HEK293 (cell line): Measurements from ENCODE around the gene LINS1.

Experiments used
- CTCF ChIA-PET: fragments of 350-600 bp; formaldehyde crosslinking; extraction: SDS; loops from one replicate; lab custom pipeline; 2021; ENCODE audit warnings: antibody characterized with exemption; lab: Yijun Ruan, JAX
- POLR2A ChIA-PET: fragments of 300-600 bp; formaldehyde crosslinking; extraction: SDS; loops from one replicate; lab custom pipeline; 2020; ENCODE audit warnings: antibody characterized with exemption, inconsistent platforms; lab: Yijun Ruan, JAX
- H3K27ac ChIP-seq: fragments of 200-500 bp; sonication (Bioruptor generic); 2 replicates; pipeline ENCODE4 v1.5.1; 2014; ENCODE audit warnings: low read depth, low read length, control low read depth, inconsistent platforms; ENCODE audit errors: extremely low read depth
- H3K36me3 ChIP-seq, 2 experiments: fragments of 200-500 bp in 1 of 2; sonication (Bioruptor generic) in 1 of 2; 1 replicate in 1 of 2; 2 replicates in 1 of 2; pipeline ENCODE4 v1.5.1; 2014 to 2017; ENCODE audit warnings: inconsistent platforms in 2 of 2, low read length in 2 of 2; ENCODE audit not compliant: control insufficient read depth in 2 of 2, insufficient read depth in 1 of 2
- H3K4me1 ChIP-seq: fragments of 200-500 bp; sonication (Bioruptor generic); 2 replicates; pipeline ENCODE4 v1.5.1; 2014; ENCODE audit warnings: mild to moderate bottlenecking, low read length, inconsistent platforms; ENCODE audit not compliant: control insufficient read depth, insufficient read depth
- H3K4me3 ChIP-seq: 2 replicates; pipeline ENCODE4 v1.5.1; 2011; ENCODE audit warnings: low read depth, mild to moderate bottlenecking, control low read depth, low read length, moderate library complexity
- H3K9me3 ChIP-seq: fragments of 200-500 bp; sonication (Bioruptor generic); 2 replicates; pipeline ENCODE4 v1.5.1; 2014; ENCODE audit warnings: low read depth, low read length, inconsistent platforms; ENCODE audit not compliant: control insufficient read depth, insufficient read depth
- BCL11B ChIP-seq: fragments of 450-650 bp; formaldehyde crosslinking; IDR thresholded peaks from 2 replicates; pipeline ENCODE4 v1.5.1; 2016; ENCODE audit warnings: low read depth, missing biosample characterization, missing genetic modification characterization
- GLIS1 ChIP-seq: fragments of 450-650 bp; formaldehyde crosslinking; IDR thresholded peaks from 2 replicates; pipeline ENCODE4 v1.5.1; 2016; ENCODE audit warnings: missing biosample characterization, missing genetic modification characterization
- SCRT2 ChIP-seq: fragments of 450-650 bp; formaldehyde crosslinking; IDR thresholded peaks from 2 replicates; pipeline ENCODE4 v1.5.1; 2016; ENCODE audit warnings: missing biosample characterization, missing genetic modification characterization
- ZFHX2 ChIP-seq: fragments of 450-650 bp; formaldehyde crosslinking; conservative IDR thresholded peaks from 2 replicates; pipeline ENCODE4 v1.5.1; 2016; ENCODE audit warnings: missing biosample characterization, missing genetic modification characterization
- ZNF10 ChIP-seq: fragments of 450-650 bp; formaldehyde crosslinking; IDR thresholded peaks from 2 replicates; pipeline ENCODE4 v1.5.1; 2017; ENCODE audit warnings: missing biosample characterization, missing genetic modification characterization
- ZNF114 ChIP-seq: fragments of 450-650 bp; formaldehyde crosslinking; IDR thresholded peaks from 2 replicates; pipeline ENCODE4 v1.5.0; 2017; ENCODE audit warnings: missing biosample characterization, missing genetic modification characterization
- ZNF292 ChIP-seq: fragments of 450-650 bp; formaldehyde crosslinking; IDR thresholded peaks from 2 replicates; pipeline ENCODE4 v1.5.1; 2016; ENCODE audit warnings: low read depth, missing biosample characterization, missing genetic modification characterization, borderline replicate concordance
- ZNF394 ChIP-seq: fragments of 450-650 bp; formaldehyde crosslinking; IDR thresholded peaks from 2 replicates; pipeline ENCODE4 v1.5.1; 2016; ENCODE audit warnings: missing biosample characterization, missing genetic modification characterization, mild to moderate bottlenecking, moderate library complexity, borderline replicate concordance
- ZNF426 ChIP-seq: fragments of 450-650 bp; formaldehyde crosslinking; IDR thresholded peaks from 2 replicates; pipeline ENCODE4 v1.5.1; 2017; ENCODE audit warnings: missing biosample characterization, missing genetic modification characterization, mild to moderate bottlenecking, inconsistent platforms, moderate library complexity
- ZNF433 ChIP-seq: fragments of 450-650 bp; formaldehyde crosslinking; IDR thresholded peaks from 2 replicates; pipeline ENCODE4 v1.5.1; 2016; ENCODE audit warnings: missing biosample characterization, missing genetic modification characterization, low read depth
- ZNF514 ChIP-seq: fragments of 450-650 bp; formaldehyde crosslinking; IDR thresholded peaks from 2 replicates; pipeline ENCODE4 v1.5.1; 2016; ENCODE audit warnings: missing biosample characterization, missing genetic modification characterization
- ZNF624 ChIP-seq: fragments of 450-650 bp; formaldehyde crosslinking; IDR thresholded peaks from 2 replicates; pipeline ENCODE4 v1.5.1; 2017; ENCODE audit warnings: missing biosample characterization, missing genetic modification characterization
- ZNF626 ChIP-seq: fragments of 450-650 bp; sonication (Bioruptor Pico); formaldehyde crosslinking; IDR thresholded peaks from 2 replicates; pipeline ENCODE4 v1.5.1; 2018; ENCODE audit warnings: missing biosample characterization, missing genetic modification characterization, inconsistent platforms
- ZNF768 ChIP-seq: fragments of 450-650 bp; formaldehyde crosslinking; IDR thresholded peaks from 2 replicates; pipeline ENCODE4 v1.5.1; 2018; ENCODE audit warnings: missing biosample characterization, mild to moderate bottlenecking, missing genetic modification characterization
- ZNF792 ChIP-seq: fragments of 450-650 bp; formaldehyde crosslinking; IDR thresholded peaks from 2 replicates; pipeline ENCODE4 v1.5.1; 2016; ENCODE audit warnings: missing biosample characterization, missing genetic modification characterization
- TF ChIP-seq, protein P1 (sequence below): fragments of 450-650 bp; formaldehyde crosslinking; conservative IDR thresholded peaks from 2 replicates; pipeline ENCODE4 v1.5.1; 2016; ENCODE audit warnings: low read depth, missing biosample characterization, missing genetic modification characterization
- TF ChIP-seq, protein P2 (sequence below): fragments of 450-650 bp; formaldehyde crosslinking; IDR thresholded peaks from 2 replicates; pipeline ENCODE4 v1.5.1; 2016; ENCODE audit warnings: missing biosample characterization, missing genetic modification characterization
- TF ChIP-seq, protein P3 (sequence below): fragments of 450-650 bp; formaldehyde crosslinking; IDR thresholded peaks from 2 replicates; pipeline ENCODE4 v1.5.1; 2016; ENCODE audit warnings: missing biosample characterization, missing genetic modification characterization

The LINS1 gene

DNA sequence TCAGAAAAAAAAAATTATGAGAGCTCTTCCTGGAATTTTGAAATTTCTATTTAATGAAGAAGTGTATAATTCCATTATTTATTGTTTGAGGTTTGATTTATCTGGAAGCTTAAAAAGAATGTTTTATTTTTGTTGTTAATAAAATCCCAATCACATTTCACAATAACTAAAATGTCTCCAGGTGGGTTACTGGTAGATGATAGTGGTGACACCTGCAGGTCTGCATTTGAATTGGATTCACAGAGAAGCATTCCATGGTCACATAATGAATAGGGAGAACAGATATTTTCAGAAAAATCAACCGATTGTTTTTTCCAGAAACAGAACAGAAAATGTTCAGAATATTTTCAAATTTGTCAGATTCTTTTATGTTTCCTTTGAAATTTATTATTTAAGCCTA, 48.7 kb upstream of the LINS1 start (continued):
- TF ChIP-seq, protein P1, sequence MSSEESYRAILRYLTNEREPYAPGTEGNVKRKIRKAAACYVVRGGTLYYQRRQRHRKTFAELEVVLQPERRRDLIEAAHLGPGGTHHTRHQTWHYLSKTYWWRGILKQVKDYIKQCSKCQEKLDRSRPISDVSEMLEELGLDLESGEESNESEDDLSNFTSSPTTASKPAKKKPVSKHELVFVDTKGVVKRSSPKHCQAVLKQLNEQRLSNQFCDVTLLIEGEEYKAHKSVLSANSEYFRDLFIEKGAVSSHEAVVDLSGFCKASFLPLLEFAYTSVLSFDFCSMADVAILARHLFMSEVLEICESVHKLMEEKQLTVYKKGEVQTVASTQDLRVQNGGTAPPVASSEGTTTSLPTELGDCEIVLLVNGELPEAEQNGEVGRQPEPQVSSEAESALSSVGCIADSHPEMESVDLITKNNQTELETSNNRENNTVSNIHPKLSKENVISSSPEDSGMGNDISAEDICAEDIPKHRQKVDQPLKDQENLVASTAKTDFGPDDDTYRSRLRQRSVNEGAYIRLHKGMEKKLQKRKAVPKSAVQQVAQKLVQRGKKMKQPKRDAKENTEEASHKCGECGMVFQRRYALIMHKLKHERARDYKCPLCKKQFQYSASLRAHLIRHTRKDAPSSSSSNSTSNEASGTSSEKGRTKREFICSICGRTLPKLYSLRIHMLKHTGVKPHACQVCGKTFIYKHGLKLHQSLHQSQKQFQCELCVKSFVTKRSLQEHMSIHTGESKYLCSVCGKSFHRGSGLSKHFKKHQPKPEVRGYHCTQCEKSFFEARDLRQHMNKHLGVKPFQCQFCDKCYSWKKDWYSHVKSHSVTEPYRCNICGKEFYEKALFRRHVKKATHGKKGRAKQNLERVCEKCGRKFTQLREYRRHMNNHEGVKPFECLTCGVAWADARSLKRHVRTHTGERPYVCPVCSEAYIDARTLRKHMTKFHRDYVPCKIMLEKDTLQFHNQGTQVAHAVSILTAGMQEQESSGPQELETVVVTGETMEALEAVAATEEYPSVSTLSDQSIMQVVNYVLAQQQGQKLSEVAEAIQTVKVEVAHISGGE: no peak
- no peak for TF ChIP-seq ZNF292 (tag by site-specific recombination)
- TF ChIP-seq ZNF114 (tag by site-specific recombination): no peak
- no peak for TF ChIP-seq SCRT2 (tag by site-specific recombination)
- TF ChIP-seq ZNF10 (tag by site-specific recombination): no peak
- no peak for TF ChIP-seq ZNF433 (tag by site-specific recombination)
- no peak for TF ChIP-seq ZFHX2 (tag by site-specific recombination)
- TF ChIP-seq ZNF768 (tag by site-specific recombination): no peak
- TF ChIP-seq ZNF514: no peak
- TF ChIP-seq ZNF426 (tag by site-specific recombination): no peak

DNA sequence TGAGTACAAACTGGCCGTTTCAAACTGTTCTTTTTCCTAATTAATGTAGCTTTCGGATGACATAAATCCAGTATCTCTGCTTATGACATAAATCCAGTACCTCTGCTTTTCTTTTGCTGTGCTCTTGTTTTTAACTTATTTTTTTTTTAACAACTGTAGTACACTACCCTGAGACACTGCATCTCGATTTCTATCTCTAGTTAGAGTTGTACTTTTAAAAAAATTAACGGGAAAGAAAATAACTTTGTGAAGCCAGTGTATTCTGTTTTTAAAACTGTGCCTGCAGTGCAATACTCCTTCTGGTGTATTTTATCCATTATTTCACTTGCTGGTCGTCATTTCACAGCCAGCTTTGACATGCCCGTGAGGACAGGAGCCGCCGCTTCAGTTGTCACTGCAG, 47.0 kb upstream of the LINS1 start:
- TF ChIP-seq GLIS1 (tag by site-specific recombination): no peak

DNA sequence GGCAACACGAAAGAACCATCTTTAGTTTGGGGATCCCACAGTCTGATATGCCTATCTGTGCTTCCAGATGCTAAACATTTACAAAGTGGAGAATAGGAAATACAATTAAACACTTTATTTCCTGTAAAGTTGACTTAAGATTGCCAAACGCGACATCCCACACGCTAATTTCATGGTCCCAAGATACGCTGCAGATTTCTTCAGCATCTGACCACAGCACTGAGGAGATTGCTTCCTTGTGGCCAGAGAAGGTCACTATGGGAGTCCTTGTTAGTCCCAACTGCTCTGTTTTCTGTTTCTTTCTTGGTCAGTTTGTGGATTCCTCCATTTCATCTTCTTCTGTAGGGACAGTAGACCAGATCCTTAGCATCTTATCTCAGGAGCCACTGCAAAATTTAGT, 43.7 kb upstream of the LINS1 start:
- Histone ChIP-seq H3K4me1 (no peaks in the 10 kb centered on the region), H3K4me3 (no peak overlapping the region), H3K27ac (no peak overlapping the region), H3K9me3 (no peaks in the 10 kb centered on the region), H3K36me3 (no peaks in the 10 kb centered on the region)
- POLR2A ChIA-PET: no interaction called here
- CTCF ChIA-PET: no interaction called here
- no peak for TF ChIP-seq ZNF624 (tag by site-specific recombination)
- TF ChIP-seq ZNF394 (tag by site-specific recombination): no peak
- TF ChIP-seq, protein P2, sequence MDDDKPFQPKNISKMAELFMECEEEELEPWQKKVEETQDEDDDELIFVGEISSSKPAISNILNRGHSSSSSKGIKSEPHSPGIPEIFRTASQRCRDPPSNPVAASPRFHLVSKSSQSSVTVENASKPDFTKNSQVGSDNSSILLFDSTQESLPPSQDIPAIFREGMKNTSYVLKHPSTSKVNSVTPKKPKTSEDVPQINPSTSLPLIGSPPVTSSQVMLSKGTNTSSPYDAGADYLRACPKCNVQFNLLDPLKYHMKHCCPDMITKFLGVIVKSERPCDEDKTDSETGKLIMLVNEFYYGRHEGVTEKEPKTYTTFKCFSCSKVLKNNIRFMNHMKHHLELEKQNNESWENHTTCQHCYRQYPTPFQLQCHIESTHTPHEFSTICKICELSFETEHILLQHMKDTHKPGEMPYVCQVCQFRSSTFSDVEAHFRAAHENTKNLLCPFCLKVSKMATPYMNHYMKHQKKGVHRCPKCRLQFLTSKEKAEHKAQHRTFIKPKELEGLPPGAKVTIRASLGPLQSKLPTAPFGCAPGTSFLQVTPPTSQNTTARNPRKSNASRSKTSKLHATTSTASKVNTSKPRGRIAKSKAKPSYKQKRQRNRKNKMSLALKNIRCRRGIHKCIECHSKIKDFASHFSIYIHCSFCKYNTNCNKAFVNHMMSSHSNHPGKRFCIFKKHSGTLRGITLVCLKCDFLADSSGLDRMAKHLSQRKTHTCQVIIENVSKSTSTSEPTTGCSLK (tag by site-specific recombination): no peak

More for the DNA sequence above, 47.0 kb upstream of the LINS1 start:
- no peak overlapping the region for H3K4me3 ChIP-seq
- H3K9me3 ChIP-seq: no peaks in the 10 kb centered on the region
- ChIA-PET CTCF (interaction anchor here (1.6 to 1.9 kb wide), 2 partner anchors 23 to 359 kb away, joined by 5 to 6 read pairs; no protein-coding TSS in a partner anchor), POLR2A (no interaction called here)
- H3K36me3 ChIP-seq: peaks cover 4 to 6% of the 10 kb centered on the region in 2 experiments; a peak in 2 of 3 replicates
- H3K4me1 ChIP-seq: no peaks in the 10 kb centered on the region
- no peak overlapping the region for H3K27ac ChIP-seq

DNA sequence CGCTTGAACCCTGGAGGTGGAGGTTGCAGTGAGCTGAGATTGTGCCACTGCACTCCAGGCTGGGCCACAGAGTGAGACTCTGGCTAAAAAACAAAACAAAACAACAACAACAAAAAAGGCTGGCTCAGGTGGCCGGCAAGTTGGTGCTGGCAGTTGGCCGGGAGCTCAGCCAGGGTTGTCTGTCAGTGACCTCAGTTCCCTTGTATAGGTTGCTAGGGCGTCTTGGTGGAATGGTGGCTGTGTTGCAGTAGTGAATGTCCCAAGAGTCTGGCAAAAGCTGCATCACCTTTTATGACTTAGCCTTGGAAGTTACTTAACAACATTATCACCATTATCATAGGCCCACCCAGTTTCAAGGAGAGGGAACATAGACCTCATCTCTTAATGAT, 41.0 kb upstream of the LINS1 start:
- H3K4me3 ChIP-seq: no peak overlapping the region
- H3K4me1 ChIP-seq: no peaks in the 10 kb centered on the region
- ChIA-PET POLR2A (no interaction called here), CTCF (interaction anchor here (0.8 kb wide), 2 partner anchors 11 to 366 kb away, joined by 4 read pairs; no protein-coding TSS in a partner anchor)
- no peaks in the 10 kb centered on the region for H3K36me3 ChIP-seq
- TF ChIP-seq ZNF626 (tag by site-specific recombination) (no peak), ZNF792 (tag by site-specific recombination) (no peak), BCL11B (no peak)
- TF ChIP-seq, protein P3, sequence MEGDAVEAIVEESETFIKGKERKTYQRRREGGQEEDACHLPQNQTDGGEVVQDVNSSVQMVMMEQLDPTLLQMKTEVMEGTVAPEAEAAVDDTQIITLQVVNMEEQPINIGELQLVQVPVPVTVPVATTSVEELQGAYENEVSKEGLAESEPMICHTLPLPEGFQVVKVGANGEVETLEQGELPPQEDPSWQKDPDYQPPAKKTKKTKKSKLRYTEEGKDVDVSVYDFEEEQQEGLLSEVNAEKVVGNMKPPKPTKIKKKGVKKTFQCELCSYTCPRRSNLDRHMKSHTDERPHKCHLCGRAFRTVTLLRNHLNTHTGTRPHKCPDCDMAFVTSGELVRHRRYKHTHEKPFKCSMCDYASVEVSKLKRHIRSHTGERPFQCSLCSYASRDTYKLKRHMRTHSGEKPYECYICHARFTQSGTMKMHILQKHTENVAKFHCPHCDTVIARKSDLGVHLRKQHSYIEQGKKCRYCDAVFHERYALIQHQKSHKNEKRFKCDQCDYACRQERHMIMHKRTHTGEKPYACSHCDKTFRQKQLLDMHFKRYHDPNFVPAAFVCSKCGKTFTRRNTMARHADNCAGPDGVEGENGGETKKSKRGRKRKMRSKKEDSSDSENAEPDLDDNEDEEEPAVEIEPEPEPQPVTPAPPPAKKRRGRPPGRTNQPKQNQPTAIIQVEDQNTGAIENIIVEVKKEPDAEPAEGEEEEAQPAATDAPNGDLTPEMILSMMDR (tag by site-specific recombination): no peak
- TF ChIP-seq, all 188 proteins: peak for 0
- Histone ChIP-seq H3K9me3 (no peaks in the 10 kb centered on the region), H3K27ac (no peak overlapping the region)
